IMR-90 (cell line): ENCODE results near the gene NTMT1. TPM values are rescaled to one million over a fixed set of nuclear protein-coding genes. Genes with fewer than 3 reads are reported as not detected.
A peak's percentile ranks its signal among the peaks of the same experiment; 100 is the strongest.

Experiments
- ATAC-seq: fragments of 200-7000 bp; cut with Tn5 transposase; 2 replicates; pipeline ENCODE4 v1.9.1; 2020; ENCODE audit warnings: low read depth, mild to moderate bottlenecking, moderate library complexity
- BruUV-seq: library from RNA; stranded (reverse); fragments of 400-500 nt; replicated peaks from 2 replicates; lab custom pipeline; 2021; lab: Mats Ljungman, UMichigan
- CTCF ChIA-PET: fragments of 300-600 bp; formaldehyde crosslinking; extraction: SDS; loops from one replicate; lab custom pipeline; 2021; ENCODE audit warnings: antibody characterized with exemption; lab: Yijun Ruan, JAX
- POLR2A ChIA-PET: fragments of 300-600 bp; sonication (Branson Sonifier 250); formaldehyde crosslinking; loops from one replicate; lab custom pipeline; 2022; ENCODE audit warnings: antibody characterized with exemption; ENCODE audit not compliant: unreplicated experiment; lab: Charles Lee
- DNase-seq: peaks from one replicate; pipeline ENCODE4 v3.0.0; 2013
- H2AFZ ChIP-seq: replicated peaks from 2 replicates; pipeline ENCODE3; 2013; ENCODE audit warnings: low read length, mild to moderate bottlenecking; ENCODE audit not compliant: poor library complexity
- H2AK5ac ChIP-seq: 2 replicates; pipeline ENCODE4 v1.6.1; 2013; ENCODE audit warnings: low read depth, low read length, inconsistent platforms
- H2AK9ac ChIP-seq: replicated peaks from 2 replicates; pipeline ENCODE3; 2013; ENCODE audit warnings: mild to moderate bottlenecking, low read depth, low read length, moderate library complexity; ENCODE audit not compliant: poor library complexity
- H2BK120ac ChIP-seq: 2 replicates; pipeline ENCODE4 v1.6.1; 2013; ENCODE audit warnings: low read depth, low read length, inconsistent platforms
- H2BK15ac ChIP-seq: 3 replicates; pipeline ENCODE4 v1.6.1; 2013; ENCODE audit warnings: low read depth, low read length, inconsistent platforms
- H2BK20ac ChIP-seq: 2 replicates; pipeline ENCODE4 v1.6.1; 2013; ENCODE audit warnings: low read depth, mild to moderate bottlenecking, inconsistent platforms, low read length, moderate library complexity
- H2BK5ac ChIP-seq: 2 replicates; pipeline ENCODE4 v1.6.1; 2013; ENCODE audit warnings: mild to moderate bottlenecking, low read depth, low read length, inconsistent platforms; ENCODE audit not compliant: poor library complexity, severe bottlenecking
- H3K14ac ChIP-seq: replicated peaks from 2 replicates; pipeline ENCODE4 v1.6.1; 2013; ENCODE audit warnings: low read depth, low read length, inconsistent platforms
- H3K18ac ChIP-seq: 2 replicates; pipeline ENCODE4 v1.6.1; 2013; ENCODE audit warnings: low read depth, low read length, control low read depth
- H3K23ac ChIP-seq: 2 replicates; pipeline ENCODE4 v1.6.1; 2013; ENCODE audit warnings: low read depth, low read length, inconsistent platforms
- H3K27ac ChIP-seq: 2 replicates; pipeline ENCODE4 v1.5.1; 2013; ENCODE audit warnings: mild to moderate bottlenecking, control low read depth, low read length; ENCODE audit not compliant: insufficient read depth
- H3K27me3 ChIP-seq: 2 replicates; pipeline ENCODE4 v1.6.1; 2013; ENCODE audit warnings: low read length; ENCODE audit not compliant: control insufficient read depth, insufficient read depth
- H3K36me3 ChIP-seq: 2 replicates; pipeline ENCODE4 v1.6.1; 2013; ENCODE audit warnings: low read length, mixed read lengths; ENCODE audit not compliant: control insufficient read depth, insufficient read depth
- H3K4ac ChIP-seq: 2 replicates; pipeline ENCODE4 v1.6.1; 2013; ENCODE audit warnings: low read depth, low read length, inconsistent platforms
- H3K4me1 ChIP-seq: 2 replicates; pipeline ENCODE4 v1.6.1; 2013; ENCODE audit warnings: low read length, mixed read lengths; ENCODE audit not compliant: control insufficient read depth, insufficient read depth
- H3K4me2 ChIP-seq: 2 replicates; pipeline ENCODE4 v1.6.1; 2013; ENCODE audit warnings: low read depth, mild to moderate bottlenecking, control low read depth, low read length, moderate library complexity
- H3K4me3 ChIP-seq: 2 replicates; pipeline ENCODE4 v1.5.1; 2013; ENCODE audit warnings: low read depth, mild to moderate bottlenecking, control low read depth, low read length, moderate library complexity; ENCODE audit not compliant: insufficient read depth
- H3K56ac ChIP-seq: 2 replicates; pipeline ENCODE4 v1.6.1; 2013; ENCODE audit warnings: low read length, inconsistent platforms; ENCODE audit not compliant: insufficient read depth; ENCODE audit errors: extremely low read depth
- H3K79me1 ChIP-seq, 2 experiments: 2 replicates each; pipeline ENCODE4 v1.6.1; 2013; ENCODE audit warnings: low read length in 2 of 2, inconsistent platforms in 1 of 2, low read depth in 1 of 2
- H3K9ac ChIP-seq: 2 replicates; pipeline ENCODE4 v1.6.1; 2013; ENCODE audit warnings: low read depth, low read length, control low read depth
- H3K9me1 ChIP-seq: 2 replicates; pipeline ENCODE4 v1.6.1; 2013; ENCODE audit warnings: low read length, inconsistent platforms; ENCODE audit not compliant: insufficient read depth
- H3K9me3 ChIP-seq: 2 replicates; pipeline ENCODE4 v1.6.1; 2013; ENCODE audit warnings: low read length; ENCODE audit not compliant: control insufficient read depth, insufficient read depth
- H4K20me1 ChIP-seq: 2 replicates; pipeline ENCODE4 v1.6.1; 2013; ENCODE audit warnings: low read length, inconsistent platforms; ENCODE audit not compliant: insufficient read depth
- H4K5ac ChIP-seq: 2 replicates; pipeline ENCODE4 v1.6.1; 2013; ENCODE audit warnings: mild to moderate bottlenecking, low read depth, low read length, control low read depth
- H4K8ac ChIP-seq, 2 experiments: 2 replicates each; pipeline ENCODE4 v1.6.1; 2013; ENCODE audit warnings: low read depth in 2 of 2, low read length in 2 of 2, control low read depth in 1 of 2, inconsistent platforms in 1 of 2
- H4K91ac ChIP-seq: 2 replicates; pipeline ENCODE4 v1.6.1; 2013; ENCODE audit warnings: low read depth, low read length, inconsistent platforms; ENCODE audit not compliant: insufficient read depth
- CEBPB ChIP-seq: IDR thresholded peaks from 2 replicates; pipeline ENCODE4 v1.6.1; 2012; ENCODE audit warnings: low read depth, low read length, improper control_type of control experiment
- MAZ ChIP-seq: IDR thresholded peaks from 2 replicates; pipeline ENCODE4 v1.6.1; 2012; ENCODE audit warnings: low read depth, mild to moderate bottlenecking, low read length, improper control_type of control experiment, moderate library complexity, borderline replicate concordance
- WGBS, 2 experiments: methylation state at CpG; one replicate each; pipeline versions ENCODE4 v1.1.5 to v1.1.7; 2013; ENCODE audit warnings: missing lambda C conversion rate in 2 of 2; ENCODE audit not compliant: insufficient read length in 1 of 2; ENCODE audit errors: extremely low coverage in 2 of 2; 5-methylcytosine and 5-hydroxymethylcytosine counted together
- dilution Hi-C: fragments of 300-500 bp; cut with HindIII; formaldehyde crosslinking; loops from one replicate; pipeline ENCODE4 v1.14.3; 2018; ENCODE audit warnings: low sequenced_read_pairs; ENCODE audit not compliant: unreplicated experiment
- in situ Hi-C: fragments of 300-500 bp; cut with MboI; formaldehyde crosslinking; loops from 3 replicates; pipeline ENCODE4 v1.14.3; 2019; ENCODE audit warnings: low sequenced_read_pairs, inconsistent platforms, mixed read lengths
- intact Hi-C: fragments of 100-400 bp; cut with micrococcal nuclease; formaldehyde crosslinking; loops from 2 replicates; pipeline ENCODE4 v1.10.0; 2022
- polyA plus RNA-seq, 3 experiments: library from polyadenylated mRNA; depleted of rRNA; stranded (reverse); fragments of >200 nt; gene quantifications; 2 replicates each; pipeline ENCODE4 v1.2.3, GENCODE V29; 2012; ENCODE audit warnings: low replicate concordance in 1 of 3
- total RNA-seq: library from RNA; depleted of rRNA; stranded (reverse); fragments of >200 nt; gene quantifications from 2 replicates; pipeline ENCODE4 v1.2.3, GENCODE V29; 2012

NTMT1 gene
- total and polyA plus RNA-seq, 2 of the 4 experiments (the other 2 are of a cell fraction): 68.1 to 88.1 TPM

DNA sequence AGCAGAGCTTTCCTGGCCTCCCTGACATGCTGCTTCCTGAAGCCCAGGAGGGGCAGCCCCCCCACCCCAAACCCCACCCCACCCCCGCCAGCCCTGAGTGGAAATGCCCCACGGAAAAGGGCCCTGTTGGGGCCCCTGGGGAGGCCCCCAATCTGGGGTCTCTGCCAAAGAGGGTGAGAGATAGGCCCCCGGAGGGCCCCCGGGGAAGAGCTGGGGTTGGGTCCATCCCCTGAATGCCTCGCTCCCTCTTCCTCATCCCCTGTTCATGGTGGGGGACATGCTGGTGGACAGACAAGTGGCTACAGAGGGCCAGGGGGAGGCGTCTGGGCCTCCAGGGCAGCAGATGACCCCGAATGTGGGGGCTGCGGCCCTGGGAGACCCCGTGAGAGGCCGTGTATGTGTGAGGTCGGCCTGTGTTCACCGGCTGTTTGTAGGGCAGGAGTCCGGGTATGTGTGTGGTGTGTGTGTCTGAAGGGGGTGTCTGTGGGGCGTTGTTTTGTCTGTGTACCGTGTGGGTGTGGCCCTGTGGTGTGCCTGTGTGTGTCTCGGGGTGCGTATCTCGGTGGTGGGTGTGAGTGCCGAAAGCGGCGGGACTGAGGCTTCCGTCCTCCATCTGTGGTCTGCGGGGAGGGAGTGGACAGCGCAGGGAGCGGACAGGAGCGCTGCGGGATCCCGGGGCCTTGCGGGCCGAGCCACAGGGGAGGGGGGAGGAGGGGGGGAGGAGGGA, 16.3 kb upstream of the NTMT1 start:
- Histone ChIP-seq H3K14ac (peak overlapping the region; percentile 96), H3K79me1 (peaks cover 0 to 9% of the 10 kb centered on the region in 2 experiments; a peak in 2 of 4 replicates), H3K4me1 (peaks cover 16% of the 10 kb centered on the region), H4K91ac (peak overlapping the region; percentile 97), H2AFZ (peak overlapping the region; percentile 94), H4K5ac (peak overlapping the region; percentile 62), H4K8ac (peak overlapping the region; percentile 96 to 100), H2BK5ac (peak overlapping the region; percentile 67), H3K18ac (peak overlapping the region; percentile 73), H2AK9ac (peak overlapping the region; percentile 99), H4K20me1 (no peaks in the 10 kb centered on the region), H3K4me2 (peak overlapping the region; percentile 58), H3K27ac (peak overlapping the region; percentile 65), H2BK20ac (peak overlapping the region; percentile 77), H3K56ac (peak overlapping the region; percentile 48), H2BK120ac (peak overlapping the region; percentile 97), H3K36me3 (no peaks in the 10 kb centered on the region), H3K4ac (peak overlapping the region; percentile 99), H3K23ac (peak overlapping the region; percentile 89), H3K9ac (peak overlapping the region; percentile 71), H2AK5ac (peak overlapping the region; percentile 100), H3K4me3 (no peak overlapping the region), H2BK15ac (peak overlapping the region; percentile 99; the same call in 2 of the 3 replicates), H3K9me1 (no peaks in the 10 kb centered on the region), H3K9me3 (no peaks in the 10 kb centered on the region), H3K27me3 (no peaks in the 10 kb centered on the region)
- in situ Hi-C loops: loop anchor here (10.0 kb wide), 1 partner anchor 275 kb away; no protein-coding TSS in a partner anchor
- DNase-seq (no peak), ATAC-seq (peak; percentile 3; the same call in 1 of the 2 replicates)
- dilution Hi-C loops: no loop called here
- TF ChIP-seq CEBPB (no peak), MAZ (0 out of 2 replicates have a peak, but pooled peaks have one; percentile 13)
- ChIA-PET CTCF (no interaction called here), POLR2A (interaction anchor here (0.6 kb wide), 1 partner anchor 467 kb away, joined by 3 read pairs; no protein-coding TSS in a partner anchor)
- BruUV-seq: no TSS peak
- WGBS, 2 experiments: 22% methylated on average over 8 of the region's 30 CpGs; no CpG with 5 or more reads in 1 of the 2 experiments
- intact Hi-C loops: loop anchor here (1.0 to 5.0 kb wide), 4 partner anchors 121 to 603 kb away; no protein-coding TSS in a partner anchor
